IMR-90 (cell line): ENCODE data around the gene DGKB. TPM values are rescaled to one million over a fixed set of nuclear protein-coding genes. Genes with fewer than 3 reads are reported as not detected.
"Not testable (repeated sequence)": the region's sequence is repeated elsewhere in the genome, so short reads cannot be mapped to it uniquely, and the experiment has no call there.

Experiments
- ATAC-seq: fragments of 200-7000 bp; cut with Tn5 transposase; 2 replicates; pipeline ENCODE4 v1.9.1; 2020; ENCODE audit warnings: low read depth, mild to moderate bottlenecking, moderate library complexity
- BruUV-seq: library from RNA; stranded (reverse); fragments of 400-500 nt; replicated peaks from 2 replicates; lab custom pipeline; 2021; lab: Mats Ljungman, UMichigan
- CTCF ChIA-PET: fragments of 300-600 bp; formaldehyde crosslinking; extraction: SDS; loops from one replicate; lab custom pipeline; 2021; ENCODE audit warnings: antibody characterized with exemption; lab: Yijun Ruan, JAX
- POLR2A ChIA-PET: fragments of 300-600 bp; sonication (Branson Sonifier 250); formaldehyde crosslinking; loops from one replicate; lab custom pipeline; 2022; ENCODE audit warnings: antibody characterized with exemption; ENCODE audit not compliant: unreplicated experiment; lab: Charles Lee
- DNase-seq: peaks from one replicate; pipeline ENCODE4 v3.0.0; 2013
- H2AFZ ChIP-seq: replicated peaks from 2 replicates; pipeline ENCODE3; 2013; ENCODE audit warnings: low read length, mild to moderate bottlenecking; ENCODE audit not compliant: poor library complexity
- H2AK5ac ChIP-seq: 2 replicates; pipeline ENCODE4 v1.6.1; 2013; ENCODE audit warnings: low read depth, low read length, inconsistent platforms
- H2AK9ac ChIP-seq: replicated peaks from 2 replicates; pipeline ENCODE3; 2013; ENCODE audit warnings: mild to moderate bottlenecking, low read depth, low read length, moderate library complexity; ENCODE audit not compliant: poor library complexity
- H2BK120ac ChIP-seq: 2 replicates; pipeline ENCODE4 v1.6.1; 2013; ENCODE audit warnings: low read depth, low read length, inconsistent platforms
- H2BK15ac ChIP-seq: 3 replicates; pipeline ENCODE4 v1.6.1; 2013; ENCODE audit warnings: low read depth, low read length, inconsistent platforms
- H2BK20ac ChIP-seq: 2 replicates; pipeline ENCODE4 v1.6.1; 2013; ENCODE audit warnings: low read depth, mild to moderate bottlenecking, inconsistent platforms, low read length, moderate library complexity
- H2BK5ac ChIP-seq: 2 replicates; pipeline ENCODE4 v1.6.1; 2013; ENCODE audit warnings: mild to moderate bottlenecking, low read depth, low read length, inconsistent platforms; ENCODE audit not compliant: poor library complexity, severe bottlenecking
- H3K14ac ChIP-seq: replicated peaks from 2 replicates; pipeline ENCODE4 v1.6.1; 2013; ENCODE audit warnings: low read depth, low read length, inconsistent platforms
- H3K18ac ChIP-seq: 2 replicates; pipeline ENCODE4 v1.6.1; 2013; ENCODE audit warnings: low read depth, low read length, control low read depth
- H3K23ac ChIP-seq: 2 replicates; pipeline ENCODE4 v1.6.1; 2013; ENCODE audit warnings: low read depth, low read length, inconsistent platforms
- H3K27ac ChIP-seq: 2 replicates; pipeline ENCODE4 v1.5.1; 2013; ENCODE audit warnings: mild to moderate bottlenecking, control low read depth, low read length; ENCODE audit not compliant: insufficient read depth
- H3K27me3 ChIP-seq: 2 replicates; pipeline ENCODE4 v1.6.1; 2013; ENCODE audit warnings: low read length; ENCODE audit not compliant: control insufficient read depth, insufficient read depth
- H3K36me3 ChIP-seq: 2 replicates; pipeline ENCODE4 v1.6.1; 2013; ENCODE audit warnings: low read length, mixed read lengths; ENCODE audit not compliant: control insufficient read depth, insufficient read depth
- H3K4ac ChIP-seq: 2 replicates; pipeline ENCODE4 v1.6.1; 2013; ENCODE audit warnings: low read depth, low read length, inconsistent platforms
- H3K4me1 ChIP-seq: 2 replicates; pipeline ENCODE4 v1.6.1; 2013; ENCODE audit warnings: low read length, mixed read lengths; ENCODE audit not compliant: control insufficient read depth, insufficient read depth
- H3K4me2 ChIP-seq: 2 replicates; pipeline ENCODE4 v1.6.1; 2013; ENCODE audit warnings: low read depth, mild to moderate bottlenecking, control low read depth, low read length, moderate library complexity
- H3K4me3 ChIP-seq: 2 replicates; pipeline ENCODE4 v1.5.1; 2013; ENCODE audit warnings: low read depth, mild to moderate bottlenecking, control low read depth, low read length, moderate library complexity; ENCODE audit not compliant: insufficient read depth
- H3K56ac ChIP-seq: 2 replicates; pipeline ENCODE4 v1.6.1; 2013; ENCODE audit warnings: low read length, inconsistent platforms; ENCODE audit not compliant: insufficient read depth; ENCODE audit errors: extremely low read depth
- H3K79me1 ChIP-seq, 2 experiments: 2 replicates each; pipeline ENCODE4 v1.6.1; 2013; ENCODE audit warnings: low read length in 2 of 2, inconsistent platforms in 1 of 2, low read depth in 1 of 2
- H3K9ac ChIP-seq: 2 replicates; pipeline ENCODE4 v1.6.1; 2013; ENCODE audit warnings: low read depth, low read length, control low read depth
- H3K9me1 ChIP-seq: 2 replicates; pipeline ENCODE4 v1.6.1; 2013; ENCODE audit warnings: low read length, inconsistent platforms; ENCODE audit not compliant: insufficient read depth
- H3K9me3 ChIP-seq: 2 replicates; pipeline ENCODE4 v1.6.1; 2013; ENCODE audit warnings: low read length; ENCODE audit not compliant: control insufficient read depth, insufficient read depth
- H4K20me1 ChIP-seq: 2 replicates; pipeline ENCODE4 v1.6.1; 2013; ENCODE audit warnings: low read length, inconsistent platforms; ENCODE audit not compliant: insufficient read depth
- H4K5ac ChIP-seq: 2 replicates; pipeline ENCODE4 v1.6.1; 2013; ENCODE audit warnings: mild to moderate bottlenecking, low read depth, low read length, control low read depth
- H4K8ac ChIP-seq, 2 experiments: 2 replicates each; pipeline ENCODE4 v1.6.1; 2013; ENCODE audit warnings: low read depth in 2 of 2, low read length in 2 of 2, control low read depth in 1 of 2, inconsistent platforms in 1 of 2
- H4K91ac ChIP-seq: 2 replicates; pipeline ENCODE4 v1.6.1; 2013; ENCODE audit warnings: low read depth, low read length, inconsistent platforms; ENCODE audit not compliant: insufficient read depth
- CTCF ChIP-seq: conservative IDR thresholded peaks from 2 replicates; pipeline ENCODE4 v1.5.1; 2012; ENCODE audit warnings: mild to moderate bottlenecking, low read depth, low read length, improper control_type of control experiment
- MAFK ChIP-seq: IDR thresholded peaks from 2 replicates; pipeline ENCODE4 v1.6.1; 2012; ENCODE audit warnings: low read depth, low read length, improper control_type of control experiment
- MAZ ChIP-seq: IDR thresholded peaks from 2 replicates; pipeline ENCODE4 v1.6.1; 2012; ENCODE audit warnings: low read depth, mild to moderate bottlenecking, low read length, improper control_type of control experiment, moderate library complexity, borderline replicate concordance
- NFE2L2 ChIP-seq: fragments of 150-350 bp; IDR thresholded peaks from 2 replicates; pipeline ENCODE4 v1.6.1; 2016; ENCODE audit warnings: low read depth, mild to moderate bottlenecking, low read length
- POLR2A ChIP-seq: IDR thresholded peaks from 2 replicates; pipeline ENCODE4 v1.6.1; 2012; ENCODE audit warnings: mild to moderate bottlenecking, low read depth, low read length
- RFX5 ChIP-seq: IDR thresholded peaks from 2 replicates; pipeline ENCODE4 v1.8.0; 2012; ENCODE audit warnings: low read depth, mild to moderate bottlenecking, low read length, moderate library complexity
- WGBS, 2 experiments: methylation state at CpG; one replicate each; pipeline versions ENCODE4 v1.1.5 to v1.1.7; 2013; ENCODE audit warnings: missing lambda C conversion rate in 2 of 2; ENCODE audit not compliant: insufficient read length in 1 of 2; ENCODE audit errors: extremely low coverage in 2 of 2; 5-methylcytosine and 5-hydroxymethylcytosine counted together
- dilution Hi-C: fragments of 300-500 bp; cut with HindIII; formaldehyde crosslinking; loops from one replicate; pipeline ENCODE4 v1.14.3; 2018; ENCODE audit warnings: low sequenced_read_pairs; ENCODE audit not compliant: unreplicated experiment
- in situ Hi-C: fragments of 300-500 bp; cut with MboI; formaldehyde crosslinking; loops from 3 replicates; pipeline ENCODE4 v1.14.3; 2019; ENCODE audit warnings: low sequenced_read_pairs, inconsistent platforms, mixed read lengths
- intact Hi-C: fragments of 100-400 bp; cut with micrococcal nuclease; formaldehyde crosslinking; loops from 2 replicates; pipeline ENCODE4 v1.10.0; 2022
- polyA plus RNA-seq, 3 experiments: library from polyadenylated mRNA; depleted of rRNA; stranded (reverse); fragments of >200 nt; gene quantifications; 2 replicates each; pipeline ENCODE4 v1.2.3, GENCODE V29; 2012; ENCODE audit warnings: low replicate concordance in 1 of 3
- total RNA-seq: library from RNA; depleted of rRNA; stranded (reverse); fragments of >200 nt; gene quantifications from 2 replicates; pipeline ENCODE4 v1.2.3, GENCODE V29; 2012

Gene DGKB
- total and polyA plus RNA-seq, 2 of the 4 experiments (the other 2 are of a cell fraction) = not detected

DNA sequence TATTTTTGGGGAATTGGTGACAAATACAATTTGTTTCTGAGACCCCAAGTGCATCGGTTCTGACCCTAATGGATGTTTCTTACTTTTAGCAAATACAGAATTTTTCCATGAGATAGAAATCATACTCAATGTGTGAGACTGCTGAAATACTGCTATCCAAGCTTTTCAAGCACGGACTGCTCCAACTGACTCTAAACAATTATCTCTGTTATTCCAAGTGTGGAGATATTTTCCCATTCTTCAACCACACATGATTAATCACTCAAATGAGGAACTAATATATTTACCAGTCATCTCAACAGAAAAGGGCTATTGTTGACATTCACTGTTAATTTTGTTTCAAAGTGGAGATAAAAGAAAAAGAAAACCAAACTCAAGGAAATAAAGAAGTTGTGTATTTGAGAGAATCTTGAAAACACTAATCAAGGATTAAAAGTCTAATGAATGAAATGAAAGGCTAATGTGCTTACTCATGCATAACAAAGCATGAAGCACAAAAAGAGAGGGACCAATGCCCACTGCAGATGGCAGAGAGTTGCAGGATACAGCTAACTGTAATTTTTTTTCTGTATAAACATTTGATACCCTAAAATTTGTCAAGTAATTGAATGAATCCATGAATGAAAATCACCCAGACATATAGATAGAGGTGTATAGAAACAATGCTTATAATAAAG, 423.6 kb downstream of the DGKB start:
- Histone ChIP-seq H3K14ac (no peak overlapping the region), H3K4me2 (no peak overlapping the region), H3K27me3 (no peaks in the 10 kb centered on the region), H2BK5ac (no peak overlapping the region), H3K23ac (no peak overlapping the region), H3K56ac (no peak overlapping the region), H3K9me1 (no peaks in the 10 kb centered on the region), H3K36me3 (no peaks in the 10 kb centered on the region), H4K91ac (no peak overlapping the region), H4K5ac (no peak overlapping the region), H3K4me1 (no peaks in the 10 kb centered on the region), H4K8ac (no peak overlapping the region), H2AFZ (no peak overlapping the region), H2AK9ac (no peak overlapping the region), H2AK5ac (no peak overlapping the region), H3K4me3 (no peak overlapping the region), H3K9me3 (no peaks in the 10 kb centered on the region), H3K18ac (no peak overlapping the region), H3K27ac (no peak overlapping the region), H2BK20ac (no peak overlapping the region), H3K79me1 (no peaks in the 10 kb centered on the region), H3K4ac (no peak overlapping the region), H3K9ac (no peak overlapping the region), H2BK15ac (no peak overlapping the region), H2BK120ac (no peak overlapping the region), H4K20me1 (no peaks in the 10 kb centered on the region)
- CTCF ChIA-PET = no interaction called here
- WGBS, 2 experiments = no CpG with 5 or more reads among the region's 2 CpGs
- intact Hi-C loops = no loop called here
- ATAC-seq (no peak), DNase-seq (no peak)
- no peak for TF ChIP-seq MAZ
- no peak for TF ChIP-seq MAFK
- TF ChIP-seq RFX5 = no peak
- no peak for TF ChIP-seq CTCF
- TF ChIP-seq NFE2L2 = no peak
- TF ChIP-seq POLR2A = no peak
- in situ Hi-C loops = no loop called here
- POLR2A ChIA-PET = no interaction called here
- dilution Hi-C loops = no loop called here
- no TSS peak for BruUV-seq

DNA sequence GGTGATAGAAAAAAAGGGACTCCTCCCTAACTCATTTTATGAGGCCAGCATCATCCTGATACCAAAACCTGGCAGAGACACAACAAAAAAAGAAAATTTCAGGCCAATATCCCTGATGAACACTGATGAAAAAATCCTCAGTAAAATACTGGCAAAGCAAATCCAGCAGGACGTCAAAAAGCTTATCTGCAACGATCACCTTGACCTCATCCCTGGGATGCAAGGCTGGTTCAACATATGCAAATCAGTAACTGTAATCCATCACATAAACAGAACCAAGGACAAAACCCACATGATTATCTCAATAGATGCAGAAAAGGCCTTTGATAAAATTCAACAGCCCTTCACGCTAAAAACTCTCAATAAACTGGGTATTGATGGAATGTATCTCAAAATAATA, 440.8 kb downstream of the DGKB start:
- H3K79me1 ChIP-seq, intact Hi-C loops: not testable (repeated sequence)

More for the DNA sequence above, 440.8 kb downstream of the DGKB start:
- WGBS, 2 experiments = no CpG with 5 or more reads among the region's 3 CpGs
- H3K9ac ChIP-seq, H2BK20ac ChIP-seq, H4K8ac ChIP-seq, BruUV-seq, H4K5ac ChIP-seq, CTCF ChIA-PET, H3K18ac ChIP-seq, H2BK120ac ChIP-seq, dilution Hi-C loops, H2BK5ac ChIP-seq, in situ Hi-C loops, H2AFZ ChIP-seq, H3K56ac ChIP-seq, H3K27me3 ChIP-seq, H3K36me3 ChIP-seq, H3K4me2 ChIP-seq, H3K27ac ChIP-seq, H3K4me1 ChIP-seq, H3K14ac ChIP-seq, DNase-seq, H4K91ac ChIP-seq, H3K4me3 ChIP-seq, H2AK5ac ChIP-seq, H2AK9ac ChIP-seq, H3K23ac ChIP-seq, POLR2A ChIA-PET, H4K20me1 ChIP-seq, H3K9me1 ChIP-seq, H3K4ac ChIP-seq, H2BK15ac ChIP-seq, H3K9me3 ChIP-seq, ATAC-seq: not testable (repeated sequence)
